Measurements from ENCODE around the gene PFDN2.

The PFDN2 gene

GRCh38 chr1:161106431-161106830 lies 11.4 kb downstream of the PFDN2 start:
- in situ Hi-C loops (cut with MboI; ENCODE audit: low sequenced_read_pairs), result no loop called here

DNA sequence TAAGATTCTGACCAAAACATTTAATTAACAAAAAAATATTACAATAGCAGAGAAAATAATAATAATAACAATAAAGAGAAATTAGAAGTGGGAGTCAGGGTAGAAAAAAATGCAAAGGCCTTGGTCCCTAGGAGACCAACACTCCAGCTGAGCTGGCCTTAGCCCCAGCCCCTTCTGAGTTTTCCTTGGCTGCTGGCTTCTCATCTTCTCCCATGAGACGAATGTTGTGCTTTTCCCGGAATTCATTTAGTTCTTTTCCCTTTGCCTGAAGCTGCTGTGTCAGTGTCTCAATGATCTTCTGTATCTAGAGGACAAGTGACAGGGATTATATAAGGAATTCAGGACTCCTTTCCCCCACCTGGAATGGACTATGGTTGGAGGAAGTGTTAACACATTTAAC lies 17.3 kb downstream of the PFDN2 start:
- in situ Hi-C loops (cut with MboI; ENCODE audit: low sequenced_read_pairs), result no loop called here

GRCh38 chr1:161099090-161099802 lies 18.6 kb downstream of the PFDN2 start:
- in situ Hi-C loops (cut with MboI; ENCODE audit: low sequenced_read_pairs), result no loop called here

- in situ Hi-C loops (cut with MboI; ENCODE audit: low sequenced_read_pairs), result no loop called here
Measured at GRCh38 chr1:161098210-161099068, 19.4 kb downstream of the PFDN2 start, which contains the start of gene KLHDC9. KLHDC9 (plus strand) TSS chr1:161098361; CDS start chr1:161098536, 175 bp downstream.

GRCh38 chr1:161096530-161096929 lies 21.3 kb downstream of the PFDN2 start:
- in situ Hi-C loops (cut with MboI; ENCODE audit: low sequenced_read_pairs), result no loop called here

- in situ Hi-C loops (cut with MboI; ENCODE audit: low sequenced_read_pairs), result no loop called here
Measured at GRCh38 chr1:161096015-161096414, 21.8 kb downstream of the PFDN2 start.

GRCh38 chr1:161095230-161095629 lies 22.6 kb downstream of the PFDN2 start:
- in situ Hi-C loops (cut with MboI; ENCODE audit: low sequenced_read_pairs), result no loop called here

DNA sequence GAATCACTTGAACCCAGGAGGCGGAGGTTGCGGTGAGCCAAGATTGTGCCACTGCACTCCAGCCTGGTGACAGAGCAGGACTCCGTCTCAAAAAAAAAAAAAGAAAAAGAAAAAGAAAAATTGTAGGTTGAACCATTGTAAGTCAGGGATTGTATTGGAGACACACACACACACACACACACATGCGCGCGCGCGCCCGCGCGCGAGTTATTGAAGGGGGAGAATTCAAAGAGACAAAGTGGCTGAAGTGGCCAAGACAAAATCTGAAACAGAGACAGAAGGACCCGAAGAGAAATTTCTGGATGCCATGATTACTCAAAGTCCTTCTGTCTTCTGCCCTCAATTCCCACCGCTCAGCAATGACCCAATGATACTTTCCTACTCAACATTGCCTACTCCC lies 23.4 kb downstream of the PFDN2 start:
- in situ Hi-C loops (cut with MboI; ENCODE audit: low sequenced_read_pairs), result no loop called here

GRCh38 chr1:161092621-161093028 lies 25.2 kb downstream of the PFDN2 start:
- in situ Hi-C loops (cut with MboI; ENCODE audit: low sequenced_read_pairs), result no loop called here

DNA sequence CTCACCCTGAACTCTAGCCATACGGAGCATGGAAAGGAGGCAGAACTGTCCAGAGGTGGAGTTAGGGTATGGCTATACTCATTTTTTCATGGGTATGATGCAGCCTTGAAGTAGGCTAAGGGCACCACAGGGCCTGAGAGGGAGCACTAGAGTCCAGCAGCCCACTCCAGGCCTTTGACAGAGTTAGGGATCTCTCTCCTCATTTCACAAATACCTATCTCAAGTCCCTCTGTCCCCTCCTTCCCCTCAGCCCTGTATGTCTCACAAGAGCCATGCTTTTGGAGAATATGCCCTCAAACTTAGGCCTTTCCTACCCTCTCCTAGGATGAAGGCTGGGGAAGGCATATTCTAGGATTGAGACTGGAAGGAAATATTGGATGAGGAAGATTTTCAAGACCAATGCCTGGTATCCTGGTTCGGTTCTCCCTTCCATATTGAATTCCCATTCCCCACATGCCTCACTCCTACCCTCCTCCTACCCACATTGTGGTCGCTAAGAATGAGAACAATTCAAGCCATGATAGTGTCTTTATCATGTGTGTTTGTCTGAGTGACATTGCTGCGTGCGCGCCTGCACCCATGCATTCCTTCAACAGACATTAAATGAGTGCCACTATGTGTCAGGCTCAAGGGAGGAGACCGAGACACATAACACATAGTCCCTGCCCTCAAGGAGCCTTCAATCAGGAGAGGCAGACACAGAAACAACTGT lies 25.9 kb downstream of the PFDN2 start:
- in situ Hi-C loops (cut with MboI; ENCODE audit: low sequenced_read_pairs), result no loop called here

- in situ Hi-C loops (cut with MboI; ENCODE audit: low sequenced_read_pairs), result no loop called here
Measured at GRCh38 chr1:161091093-161091492, 26.7 kb downstream of the PFDN2 start.

DNA sequence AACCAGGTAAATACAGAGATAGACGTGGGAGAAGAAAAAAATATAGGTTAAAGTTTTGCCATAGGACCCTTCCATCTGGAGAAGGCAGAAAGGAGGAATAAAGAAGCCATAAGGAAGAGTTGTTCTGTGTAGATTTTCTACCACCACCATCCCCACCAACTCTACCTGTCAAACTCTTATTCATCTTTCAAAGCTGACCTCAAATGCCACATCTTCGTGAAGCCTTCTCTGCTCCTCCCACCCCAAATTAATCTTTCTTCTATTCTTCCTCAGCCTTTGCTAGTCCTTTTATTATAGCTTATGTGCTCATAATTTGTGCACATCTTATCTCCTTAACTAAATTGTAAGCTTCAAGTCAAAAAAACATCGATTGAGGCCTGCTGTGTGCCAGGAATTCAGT lies 27.2 kb downstream of the PFDN2 start:
- in situ Hi-C loops (cut with MboI; ENCODE audit: low sequenced_read_pairs), result no loop called here

- in situ Hi-C loops (cut with MboI; ENCODE audit: low sequenced_read_pairs), result no loop called here
Measured at GRCh38 chr1:161089938-161090337, 27.9 kb downstream of the PFDN2 start.

GRCh38 chr1:161089251-161089924 lies 28.4 kb downstream of the PFDN2 start, which contains the start of gene NECTIN4:
NECTIN4 (minus strand) TSS chr1:161089558; CDS start chr1:161089296, 262 bp downstream.
- in situ Hi-C loops (cut with MboI; ENCODE audit: low sequenced_read_pairs), result no loop called here

GRCh38 chr1:161088587-161089110 lies 29.2 kb downstream of the PFDN2 start:
- in situ Hi-C loops (cut with MboI; ENCODE audit: low sequenced_read_pairs), result no loop called here

GRCh38 chr1:161086457-161086856 lies 31.4 kb downstream of the PFDN2 start:
- in situ Hi-C loops (cut with MboI; ENCODE audit: low sequenced_read_pairs), result no loop called here

- in situ Hi-C loops (cut with MboI; ENCODE audit: low sequenced_read_pairs), result no loop called here
Measured at GRCh38 chr1:161085165-161085564, 32.7 kb downstream of the PFDN2 start.

GRCh38 chr1:161084597-161084988 lies 33.2 kb downstream of the PFDN2 start:
- in situ Hi-C loops (cut with MboI; ENCODE audit: low sequenced_read_pairs), result no loop called here

- in situ Hi-C loops (cut with MboI; ENCODE audit: low sequenced_read_pairs), result no loop called here
Measured at GRCh38 chr1:161083748-161084596, 33.9 kb downstream of the PFDN2 start.
